SU-DHL-6 (cell line): ENCODE data around the gene GLRA1.

ENCODE experiments used
- H2AFZ ChIP-seq: fragments of 200-600 bp; sonication (generic); 2 replicates; pipeline ENCODE4 v1.6.1; 2014; ENCODE audit warnings: low read depth, mild to moderate bottlenecking, moderate library complexity, mixed read lengths, antibody characterized with exemption, low read length; ENCODE audit not compliant: severe bottlenecking
- H3F3A ChIP-seq: fragments of 200-600 bp; shearing (Covaris generic); 2 replicates; pipeline ENCODE4 v1.6.0; 2016; ENCODE audit warnings: antibody characterized with exemption, mild to moderate bottlenecking; ENCODE audit not compliant: insufficient read depth
- H3K27ac ChIP-seq: fragments of 200-600 bp; sonication (generic); 2 replicates; pipeline ENCODE4 v1.5.1; 2016; ENCODE audit warnings: low read depth, mild to moderate bottlenecking, low read length, moderate library complexity, mixed read lengths
- H3K27me3 ChIP-seq: fragments of 200-600 bp; sonication (generic), shearing (Covaris generic); 2 replicates; pipeline ENCODE4 v1.6.0; 2014; ENCODE audit warnings: mild to moderate bottlenecking, low read length
- H3K36me3 ChIP-seq: fragments of 200-600 bp; sonication (generic); 2 replicates; pipeline ENCODE4 v1.6.1; 2014; ENCODE audit warnings: mild to moderate bottlenecking, low read length, mixed read lengths
- H3K4me2 ChIP-seq: fragments of 300-600, 200-600 bp; shearing (Covaris generic), sonication (generic); 2 replicates; pipeline ENCODE4 v1.6.0; 2014; ENCODE audit warnings: low read length, low read depth, mild to moderate bottlenecking; ENCODE audit not compliant: poor library complexity, severe bottlenecking
- H3K4me3 ChIP-seq: fragments of 200-600 bp; sonication (generic); 2 replicates; pipeline ENCODE4 v1.5.1; 2014; ENCODE audit warnings: antibody characterized with exemption, low read length, mild to moderate bottlenecking, mixed read lengths; ENCODE audit not compliant: insufficient read depth, poor library complexity, severe bottlenecking
- H3K79me2 ChIP-seq: fragments of 200-600 bp; sonication (generic); 2 replicates; pipeline ENCODE4 v1.6.1; 2014; ENCODE audit warnings: mild to moderate bottlenecking, low read length, moderate library complexity; ENCODE audit not compliant: insufficient read depth
- H3K9ac ChIP-seq: fragments of 200-600 bp; sonication (generic); 2 replicates; pipeline ENCODE4 v1.7.0; 2014; ENCODE audit warnings: mild to moderate bottlenecking, low read length
- H3K9me2 ChIP-seq: fragments of 200-600 bp; sonication (generic); replicated peaks from 2 replicates; pipeline ENCODE4 v1.6.1; 2014; ENCODE audit warnings: low read length; ENCODE audit not compliant: insufficient read depth
- H3K9me3 ChIP-seq: fragments of 200-600 bp; sonication (generic); 2 replicates; pipeline ENCODE4 v1.6.1; 2014; ENCODE audit warnings: low read length, mixed read lengths; ENCODE audit not compliant: insufficient read depth
- H4K20me1 ChIP-seq: fragments of 200-600 bp; sonication (generic); 2 replicates; pipeline ENCODE4 v1.6.1; 2014; ENCODE audit warnings: low read depth, mild to moderate bottlenecking, antibody characterized with exemption, low read length, moderate library complexity, mixed read lengths
- EZH2phosphoT487 ChIP-seq: fragments of 200-600 bp; sonication (generic), shearing (Covaris generic); conservative IDR thresholded peaks from 2 replicates; pipeline ENCODE4 v1.6.1; 2018; ENCODE audit warnings: mild to moderate bottlenecking, antibody characterized with exemption, low read length, moderate library complexity, mixed read lengths
- TF ChIP-seq, protein P1 (sequence below): fragments of 200-600 bp; sonication (generic); IDR thresholded peaks from one replicate; pipeline ENCODE4 v1.5.1; 2017; ENCODE audit warnings: antibody characterized with exemption, mild to moderate bottlenecking, low read length, moderate library complexity; ENCODE audit not compliant: insufficient read depth, poor library complexity, severe bottlenecking

The GLRA1 gene

DNA sequence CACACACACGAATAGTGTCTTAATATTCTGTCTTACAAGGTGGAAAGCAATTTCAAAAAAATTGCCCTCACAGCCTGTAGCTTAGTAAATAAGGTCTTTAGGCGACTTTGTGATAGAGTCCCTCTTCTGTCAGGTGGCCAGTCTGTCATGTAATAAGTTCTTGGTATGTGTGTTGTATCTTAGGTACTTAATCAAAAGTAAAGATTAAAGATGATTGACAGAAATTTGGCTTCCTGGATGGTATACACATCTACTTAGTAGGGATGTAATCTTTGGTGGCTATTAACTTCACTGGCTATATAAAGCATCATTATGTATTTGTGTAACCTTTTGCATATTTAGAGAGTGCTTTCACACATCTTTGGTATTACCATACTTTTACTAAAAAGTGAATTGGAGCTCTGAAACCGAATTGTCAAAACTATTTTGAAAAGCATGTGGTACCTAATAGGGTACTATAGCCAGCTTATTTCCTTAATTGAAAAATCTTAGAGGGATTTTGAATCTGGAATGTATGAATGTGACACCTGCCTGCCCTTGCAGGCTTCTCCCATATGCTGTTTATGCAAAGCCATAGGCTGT lies 149.5 kb downstream of the GLRA1 start:
- H3F3A ChIP-seq: no peaks in the 10 kb centered on the region
- peak overlapping the region; percentile 93 for H3K9ac ChIP-seq
- H3K9me2 ChIP-seq: no peaks in the 10 kb centered on the region
- no peak for TF ChIP-seq EZH2phosphoT487
- TF ChIP-seq, protein P1, sequence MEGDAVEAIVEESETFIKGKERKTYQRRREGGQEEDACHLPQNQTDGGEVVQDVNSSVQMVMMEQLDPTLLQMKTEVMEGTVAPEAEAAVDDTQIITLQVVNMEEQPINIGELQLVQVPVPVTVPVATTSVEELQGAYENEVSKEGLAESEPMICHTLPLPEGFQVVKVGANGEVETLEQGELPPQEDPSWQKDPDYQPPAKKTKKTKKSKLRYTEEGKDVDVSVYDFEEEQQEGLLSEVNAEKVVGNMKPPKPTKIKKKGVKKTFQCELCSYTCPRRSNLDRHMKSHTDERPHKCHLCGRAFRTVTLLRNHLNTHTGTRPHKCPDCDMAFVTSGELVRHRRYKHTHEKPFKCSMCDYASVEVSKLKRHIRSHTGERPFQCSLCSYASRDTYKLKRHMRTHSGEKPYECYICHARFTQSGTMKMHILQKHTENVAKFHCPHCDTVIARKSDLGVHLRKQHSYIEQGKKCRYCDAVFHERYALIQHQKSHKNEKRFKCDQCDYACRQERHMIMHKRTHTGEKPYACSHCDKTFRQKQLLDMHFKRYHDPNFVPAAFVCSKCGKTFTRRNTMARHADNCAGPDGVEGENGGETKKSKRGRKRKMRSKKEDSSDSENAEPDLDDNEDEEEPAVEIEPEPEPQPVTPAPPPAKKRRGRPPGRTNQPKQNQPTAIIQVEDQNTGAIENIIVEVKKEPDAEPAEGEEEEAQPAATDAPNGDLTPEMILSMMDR: no peak
- H2AFZ ChIP-seq: no peak overlapping the region
- H3K4me2 ChIP-seq: peak overlapping the region; percentile 97
- H3K4me3 ChIP-seq: peak overlapping the region; percentile 97
- no peaks in the 10 kb centered on the region for H3K27me3 ChIP-seq
- H4K20me1 ChIP-seq: peaks cover 67% of the 10 kb centered on the region
- no peaks in the 10 kb centered on the region for H3K9me3 ChIP-seq
- H3K79me2 ChIP-seq: peaks cover 80% of the 10 kb centered on the region
- peaks cover 40% of the 10 kb centered on the region for H3K36me3 ChIP-seq
- H3K27ac ChIP-seq: no peak overlapping the region

DNA sequence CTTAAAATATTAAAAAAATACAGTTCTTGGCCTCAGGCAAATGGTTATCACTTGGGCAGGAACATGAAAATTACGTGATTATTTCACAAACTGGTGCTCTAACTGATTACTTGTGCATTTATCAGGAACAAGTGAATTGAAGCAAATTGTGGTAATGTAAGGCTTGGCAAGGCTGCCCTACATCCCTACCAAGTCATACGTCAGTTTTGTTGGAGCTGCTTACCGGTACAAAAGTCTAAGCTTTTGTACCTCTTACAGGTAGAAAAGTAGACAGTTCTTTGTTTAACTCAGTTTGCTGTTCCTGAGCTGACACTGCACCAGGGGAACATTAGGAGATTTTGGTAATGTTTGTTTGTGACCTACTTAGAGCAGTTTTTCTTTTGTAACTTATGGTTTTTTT lies 150.7 kb downstream of the GLRA1 start:
- no peaks in the 10 kb centered on the region for H3K9me3 ChIP-seq
- H3K79me2 ChIP-seq: peaks cover 68% of the 10 kb centered on the region
- H4K20me1 ChIP-seq: peaks cover 56% of the 10 kb centered on the region
- H3K9ac ChIP-seq: peak overlapping the region; percentile 93
- TF ChIP-seq, protein P1: no peak
- TF ChIP-seq EZH2phosphoT487: no peak
- no peak overlapping the region for H3K27ac ChIP-seq
- no peaks in the 10 kb centered on the region for H3F3A ChIP-seq
- peaks cover 40% of the 10 kb centered on the region for H3K36me3 ChIP-seq
- peak overlapping the region; percentile 97 for H3K4me2 ChIP-seq
- H2AFZ ChIP-seq: no peak overlapping the region
- no peaks in the 10 kb centered on the region for H3K27me3 ChIP-seq
- H3K4me3 ChIP-seq: peak overlapping the region; percentile 97
- no peaks in the 10 kb centered on the region for H3K9me2 ChIP-seq

DNA sequence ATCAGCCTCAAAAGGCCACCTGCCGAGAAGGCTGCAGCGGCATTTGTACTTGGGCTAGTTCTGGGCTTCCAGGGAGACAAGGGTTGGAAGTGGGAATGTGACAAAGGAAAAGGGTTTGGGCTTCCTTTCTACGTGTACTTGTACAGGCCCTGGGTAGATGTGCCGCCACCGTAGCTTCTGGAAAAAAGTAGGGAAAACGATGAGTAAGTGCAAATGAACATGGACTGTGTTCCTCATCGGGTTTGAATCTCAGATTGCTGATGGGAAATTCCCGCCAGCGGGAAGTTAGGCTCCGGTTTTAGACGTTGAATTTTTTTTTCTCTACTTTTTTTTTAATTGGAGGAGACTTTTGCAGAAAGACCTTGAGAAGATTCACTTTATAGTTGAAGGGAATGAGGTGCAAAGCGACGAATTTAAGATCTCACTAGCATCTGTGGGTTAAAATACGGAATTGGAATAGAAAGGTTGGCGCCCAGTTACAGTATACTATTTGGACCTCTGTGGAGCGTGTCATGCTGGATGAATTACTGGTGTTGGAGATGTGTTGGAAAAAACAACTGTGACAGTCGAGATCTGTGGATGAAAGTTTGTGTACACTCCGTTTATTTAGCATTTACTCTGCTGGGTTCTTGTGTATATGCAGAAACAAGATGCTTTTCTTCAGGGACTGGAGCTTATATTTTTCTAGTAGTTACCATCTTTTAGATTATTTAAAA lies 151.6 kb downstream of the GLRA1 start:
- TF ChIP-seq, protein P1: no peak
- no peak for TF ChIP-seq EZH2phosphoT487
- Histone ChIP-seq H3K27ac (peak overlapping the region; percentile 85), H3K36me3 (peaks cover 38% of the 10 kb centered on the region), H3K27me3 (no peaks in the 10 kb centered on the region), H3K4me2 (peak overlapping the region; percentile 97), H3K4me3 (peak overlapping the region; percentile 97), H3K9me2 (no peaks in the 10 kb centered on the region), H4K20me1 (peaks cover 51% of the 10 kb centered on the region), H3K9ac (peak overlapping the region; percentile 93), H2AFZ (no peak overlapping the region), H3K79me2 (peaks cover 59% of the 10 kb centered on the region), H3K9me3 (no peaks in the 10 kb centered on the region), H3F3A (no peaks in the 10 kb centered on the region)
